Activated CD4-positive, alpha-beta T cell treated with anti-CD3 and anti-CD28 coated beads, Interleukin-2, amount 10 ng/mL, durations not matched to agents 7 days and 5 days (primary cell): ENCODE measurements around the gene CALHM1. TPM values are rescaled to one million over a fixed set of nuclear protein-coding genes. Genes with fewer than 3 reads are reported as not detected.
"Not testable (repeated sequence)": the region's sequence is repeated elsewhere in the genome, so short reads cannot be mapped to it uniquely, and the experiment has no call there.

ENCODE experiments used
- CTCF ChIA-PET: fragments of 350-600 bp; sonication (Branson Sonifier 250); formaldehyde crosslinking; loops from one replicate; lab custom pipeline; 2021; ENCODE audit warnings: antibody characterized with exemption; lab: Charles Lee
- POLR2A ChIA-PET: fragments of 350-600 bp; sonication (Branson Sonifier 250); formaldehyde crosslinking; loops from one replicate; lab custom pipeline; 2021; ENCODE audit warnings: antibody characterized with exemption; lab: Charles Lee
- DNase-seq: peaks from one replicate; pipeline ENCODE4 v3.0.0-alpha.2; 2020
- H3K27ac Mint-ChIP-seq: one replicate; pipeline ENCODE4 v1.8.0; 2021; ENCODE audit warnings: mild to moderate bottlenecking, moderate library complexity, mixed read lengths
- H3K27me3 Mint-ChIP-seq: one replicate; pipeline ENCODE4 v1.8.0; 2021; ENCODE audit warnings: mixed read lengths
- H3K36me3 Mint-ChIP-seq: one replicate; pipeline ENCODE4 v1.8.0; 2021; ENCODE audit warnings: low read depth, mixed read lengths
- H3K4me1 Mint-ChIP-seq: one replicate; pipeline ENCODE4 v1.8.0; 2021; ENCODE audit warnings: mixed read lengths
- H3K4me3 Mint-ChIP-seq: one replicate; pipeline ENCODE4 v1.8.0; 2021; ENCODE audit warnings: mild to moderate bottlenecking, moderate library complexity, mixed read lengths
- H3K9me3 Mint-ChIP-seq: one replicate; pipeline ENCODE4 v1.8.0; 2021; ENCODE audit warnings: mixed read lengths
- total RNA-seq, 2 experiments: library from RNA; stranded (reverse); gene quantifications; one replicate each; pipeline ENCODE4 v1.2.3, GENCODE V29; 2021

The CALHM1 gene
- total RNA-seq: under 1 TPM; 0.12 to 0.21 TPM

GRCh38 chr10:103458720-103459119 lies at the start of gene CALHM1:
TSS of gene CALHM1 (minus strand) at chr10:103458900. CDS start at chr10:103458751, 149 bp downstream.
- Mint-ChIP-seq H3K27me3 (peaks cover 6% of the 10 kb centered on the region), H3K27ac (peak within 1 kb of the TSS; percentile 78), H3K4me1 (peaks cover 38% of the 10 kb centered on the region), H3K36me3 (no peaks in the 10 kb centered on the region), H3K4me3 (no peak within 1 kb of the TSS), H3K9me3 (no peaks in the 10 kb centered on the region)
- ChIA-PET POLR2A (no interaction called here), CTCF (interaction anchor here (1.9 kb wide), 1 partner anchor 13 kb away, joined by 6 read pairs; no protein-coding TSS in a partner anchor)
- peak; percentile 35 for DNase-seq

GRCh38 chr10:103507235-103508191 lies 48.8 kb upstream of the CALHM1 start:
- H3K9me3 Mint-ChIP-seq: no peaks in the 10 kb centered on the region
- H3K27ac Mint-ChIP-seq: no peak overlapping the region
- ChIA-PET POLR2A (no interaction called here), CTCF (interaction anchor here (1.2 to 2.1 kb wide), 3 partner anchors 8 to 262 kb away, joined by 3 to 7 read pairs (median 3); partner anchors contain the start of gene RPEL1)
- H3K27me3 Mint-ChIP-seq: peaks cover 34% of the 10 kb centered on the region
- H3K4me1 Mint-ChIP-seq: peaks cover 13% of the 10 kb centered on the region
- no peak for DNase-seq
- no peaks in the 10 kb centered on the region for H3K36me3 Mint-ChIP-seq
- no peak overlapping the region for H3K4me3 Mint-ChIP-seq

GRCh38 chr10:103506061-103506460 lies 47.4 kb upstream of the CALHM1 start:
- DNase-seq: no peak
- no peak overlapping the region for H3K4me3 Mint-ChIP-seq
- no peaks in the 10 kb centered on the region for H3K9me3 Mint-ChIP-seq
- peaks cover 14% of the 10 kb centered on the region for H3K4me1 Mint-ChIP-seq
- POLR2A ChIA-PET: no interaction called here
- CTCF ChIA-PET: interaction anchor here (1.7 to 2.1 kb wide), 2 partner anchors 10 to 20 kb away, joined by 6 to 7 read pairs; no protein-coding TSS in a partner anchor
- H3K27me3 Mint-ChIP-seq: peaks cover 40% of the 10 kb centered on the region
- no peak overlapping the region for H3K27ac Mint-ChIP-seq
- H3K36me3 Mint-ChIP-seq: no peaks in the 10 kb centered on the region

GRCh38 chr10:103504181-103504783 lies 45.6 kb upstream of the CALHM1 start:
- Mint-ChIP-seq H3K4me1 (peaks cover 20% of the 10 kb centered on the region), H3K9me3 (no peaks in the 10 kb centered on the region), H3K4me3 (no peak overlapping the region), H3K27ac (no peak overlapping the region), H3K27me3 (peaks cover 51% of the 10 kb centered on the region), H3K36me3 (no peaks in the 10 kb centered on the region)
- ChIA-PET CTCF (interaction anchor here (0.6 to 2.9 kb wide), 9 partner anchors 10 to 976 kb away, joined by 3 to 12 read pairs (median 4); partner anchors contain the start of gene NEURL1), POLR2A (no interaction called here)
- DNase-seq: peak; percentile 53

GRCh38 chr10:103503777-103504176 lies 45.1 kb upstream of the CALHM1 start:
- CTCF ChIA-PET: interaction anchor here (0.7 to 2.9 kb wide), 7 partner anchors 11 to 39 kb away, joined by 3 to 12 read pairs (median 4); partner anchors contain the start of gene NEURL1
- H3K9me3 Mint-ChIP-seq, H3K27ac Mint-ChIP-seq, H3K4me3 Mint-ChIP-seq, DNase-seq, POLR2A ChIA-PET, H3K36me3 Mint-ChIP-seq: not testable (repeated sequence)
- peaks cover 56% of the 10 kb centered on the region for H3K27me3 Mint-ChIP-seq
- H3K4me1 Mint-ChIP-seq: peaks cover 20% of the 10 kb centered on the region

- Mint-ChIP-seq H3K27me3 (peaks cover 57% of the 10 kb centered on the region), H3K4me1 (peaks cover 20% of the 10 kb centered on the region), H3K36me3 (no peaks in the 10 kb centered on the region), H3K27ac (no peak overlapping the region), H3K9me3 (no peaks in the 10 kb centered on the region), H3K4me3 (no peak overlapping the region)
- ChIA-PET CTCF (interaction anchor here (0.7 to 2.9 kb wide), 5 partner anchors 10 to 38 kb away, joined by 3 to 12 read pairs (median 7); partner anchors contain the start of gene NEURL1), POLR2A (no interaction called here)
- DNase-seq: no peak
Measured at GRCh38 chr10:103502849-103503660, 44.4 kb upstream of the CALHM1 start.

- Mint-ChIP-seq H3K27ac (no peak overlapping the region), H3K27me3 (peaks cover 62% of the 10 kb centered on the region), H3K4me1 (peaks cover 20% of the 10 kb centered on the region), H3K9me3 (no peaks in the 10 kb centered on the region), H3K36me3 (no peaks in the 10 kb centered on the region), H3K4me3 (no peak overlapping the region)
- ChIA-PET CTCF (interaction anchor here (1.3 to 3.1 kb wide), 3 partner anchors 8 to 15 kb away, joined by 3 to 8 read pairs (median 5); partner anchors contain the start of gene NEURL1), POLR2A (no interaction called here)
- DNase-seq: no peak
Measured at GRCh38 chr10:103501186-103501585, 42.5 kb upstream of the CALHM1 start.

GRCh38 chr10:103500481-103500880 lies 41.8 kb upstream of the CALHM1 start:
- Mint-ChIP-seq H3K27me3 (peaks cover 63% of the 10 kb centered on the region), H3K4me1 (peaks cover 20% of the 10 kb centered on the region), H3K9me3 (no peaks in the 10 kb centered on the region), H3K27ac (no peak overlapping the region), H3K36me3 (no peaks in the 10 kb centered on the region), H3K4me3 (no peak overlapping the region)
- DNase-seq: no peak
- ChIA-PET CTCF (interaction anchor here (1.3 to 3.1 kb wide), 3 partner anchors 8 to 15 kb away, joined by 3 to 8 read pairs (median 5); partner anchors contain the start of gene NEURL1), POLR2A (interaction anchor here (0.6 kb wide), 1 partner anchor 42 kb away, joined by 3 read pairs; no protein-coding TSS in a partner anchor)

GRCh38 chr10:103499881-103500280 lies 41.2 kb upstream of the CALHM1 start:
- no peaks in the 10 kb centered on the region for H3K36me3 Mint-ChIP-seq
- POLR2A ChIA-PET: no interaction called here
- peaks cover 20% of the 10 kb centered on the region for H3K4me1 Mint-ChIP-seq
- H3K27ac Mint-ChIP-seq: no peak overlapping the region
- no peaks in the 10 kb centered on the region for H3K9me3 Mint-ChIP-seq
- CTCF ChIA-PET: interaction anchor here (0.5 to 3.1 kb wide), 5 partner anchors 9 to 43 kb away, joined by 3 to 8 read pairs (median 4); no protein-coding TSS in a partner anchor
- peaks cover 68% of the 10 kb centered on the region for H3K27me3 Mint-ChIP-seq
- DNase-seq: no peak
- H3K4me3 Mint-ChIP-seq: no peak overlapping the region

- ChIA-PET POLR2A (interaction anchor here (0.7 kb wide), 1 partner anchor 532 kb away, joined by 5 read pairs; no protein-coding TSS in a partner anchor), CTCF (interaction anchor here (0.6 to 3.1 kb wide), 5 partner anchors 8 to 206 kb away, joined by 3 to 8 read pairs (median 3); no protein-coding TSS in a partner anchor)
- Mint-ChIP-seq H3K27ac (no peak overlapping the region), H3K27me3 (peaks cover 72% of the 10 kb centered on the region), H3K36me3 (no peaks in the 10 kb centered on the region), H3K4me3 (no peak overlapping the region), H3K4me1 (peaks cover 16% of the 10 kb centered on the region), H3K9me3 (no peaks in the 10 kb centered on the region)
- DNase-seq: no peak
Measured at GRCh38 chr10:103498936-103499638, 40.4 kb upstream of the CALHM1 start.

- DNase-seq: no peak
- Mint-ChIP-seq H3K4me3 (no peak overlapping the region), H3K27me3 (peaks cover 74% of the 10 kb centered on the region), H3K27ac (no peak overlapping the region), H3K9me3 (no peaks in the 10 kb centered on the region), H3K36me3 (no peaks in the 10 kb centered on the region), H3K4me1 (peaks cover 17% of the 10 kb centered on the region)
- ChIA-PET CTCF (interaction anchor here (0.7 to 1.0 kb wide), 2 partner anchors 9 to 23 kb away, joined by 3 read pairs; no protein-coding TSS in a partner anchor), POLR2A (no interaction called here)
Measured at GRCh38 chr10:103497161-103497915, 38.6 kb upstream of the CALHM1 start.
